GM18498 (cell line): Measurements from ENCODE around the gene SPNS2.
"Not testable (repeated sequence)": the region's sequence is repeated elsewhere in the genome, so short reads cannot be mapped to it uniquely, and the experiment has no call there.

Source experiments
- ATAC-seq: cut with Tn5 transposase; IDR thresholded peaks from one replicate; pipeline ENCODE4 v1.9.1; 2021; ENCODE audit warnings: mild to moderate bottlenecking, moderate library complexity; ENCODE audit not compliant: unreplicated experiment

SPNS2 gene

DNA sequence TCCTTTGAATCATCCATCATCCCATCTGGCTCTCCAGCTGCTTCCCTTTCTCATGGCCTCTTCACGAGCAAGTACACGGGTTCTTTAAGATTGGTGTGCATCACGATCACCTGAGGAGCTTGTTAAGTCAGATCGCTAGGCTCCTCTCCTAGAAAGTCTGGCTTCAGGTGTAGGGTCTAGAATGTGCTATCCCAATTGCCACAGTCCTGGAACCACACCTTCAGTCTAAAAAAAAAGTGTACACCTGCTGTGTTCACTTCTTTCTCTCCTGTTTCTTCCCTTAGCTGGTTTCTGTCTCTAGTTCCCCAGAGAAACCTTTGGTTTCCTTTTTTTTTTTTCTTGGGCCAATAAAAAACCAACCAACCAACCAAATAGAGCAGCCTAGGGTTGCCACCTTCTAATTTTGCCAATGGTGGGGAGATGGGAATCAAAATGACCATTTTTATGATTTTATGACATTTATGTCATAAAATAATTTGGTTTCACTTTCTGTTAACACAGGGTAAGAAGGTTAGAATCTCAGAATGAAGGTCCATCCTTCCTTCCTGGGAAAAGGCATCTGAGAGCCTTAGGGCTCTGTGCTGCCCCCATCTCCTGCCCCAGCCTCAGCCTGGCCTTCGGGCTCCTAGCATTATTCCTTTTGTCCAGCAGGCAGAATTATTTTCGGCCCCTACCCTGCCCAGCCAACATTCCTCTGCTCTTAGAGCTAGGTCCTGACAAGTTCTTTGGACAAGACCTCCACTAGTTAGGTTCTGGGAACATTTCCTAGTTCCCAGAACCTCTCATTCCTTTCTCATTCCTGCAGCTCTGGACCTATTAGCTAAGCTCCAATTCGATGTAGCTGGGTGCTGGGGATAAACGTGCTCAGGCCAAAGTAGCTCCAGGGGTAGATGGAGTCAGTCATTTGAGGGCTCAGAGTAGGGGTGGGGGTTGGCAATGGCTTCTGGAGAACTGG is 63.6 kb downstream of the SPNS2 start:
- no peak for ATAC-seq

DNA sequence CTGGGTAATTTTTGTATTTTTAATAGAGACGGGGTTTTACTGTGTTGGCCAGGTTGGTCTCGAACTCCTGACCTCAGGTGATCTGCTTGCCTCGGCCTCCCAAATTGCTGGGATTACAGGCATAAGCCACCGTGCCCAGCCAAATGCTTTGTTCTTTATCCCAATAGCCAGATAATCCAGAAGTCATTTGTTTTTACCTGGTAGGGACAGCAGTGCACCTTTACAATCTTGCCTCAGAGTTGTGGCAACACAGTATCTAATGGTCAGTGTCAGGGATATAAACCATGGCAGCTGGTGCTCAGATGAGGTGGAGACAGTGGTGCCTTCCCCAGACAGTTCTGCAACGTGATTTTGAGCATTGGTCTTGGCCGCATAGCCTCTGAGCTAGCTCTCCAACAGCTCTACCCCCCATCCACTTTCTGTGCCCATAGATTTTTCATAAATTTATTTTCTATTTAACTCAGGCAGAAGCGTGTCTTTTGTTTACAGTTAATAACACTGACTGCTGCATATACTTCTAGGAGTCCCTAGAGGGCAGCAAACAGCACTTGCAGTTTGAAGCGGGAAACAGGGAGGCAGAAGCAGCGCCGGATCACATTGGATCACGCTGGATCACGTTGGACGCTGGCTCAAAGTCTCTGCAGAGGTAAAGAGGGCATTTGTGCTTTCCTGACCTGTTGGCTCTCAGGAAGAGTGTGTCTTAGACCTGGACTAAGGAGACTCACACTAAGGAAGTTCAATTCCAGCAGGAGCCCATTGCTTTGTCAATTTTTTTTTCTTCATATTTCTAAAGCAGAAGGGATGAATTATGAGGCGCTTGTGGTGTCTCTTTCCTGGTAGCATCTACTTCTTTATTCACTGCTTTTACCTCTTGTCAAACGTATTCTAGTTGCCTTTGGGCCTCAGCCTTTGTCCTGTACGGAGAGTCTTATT is 66.8 kb downstream of the SPNS2 start:
- ATAC-seq: no peak

DNA sequence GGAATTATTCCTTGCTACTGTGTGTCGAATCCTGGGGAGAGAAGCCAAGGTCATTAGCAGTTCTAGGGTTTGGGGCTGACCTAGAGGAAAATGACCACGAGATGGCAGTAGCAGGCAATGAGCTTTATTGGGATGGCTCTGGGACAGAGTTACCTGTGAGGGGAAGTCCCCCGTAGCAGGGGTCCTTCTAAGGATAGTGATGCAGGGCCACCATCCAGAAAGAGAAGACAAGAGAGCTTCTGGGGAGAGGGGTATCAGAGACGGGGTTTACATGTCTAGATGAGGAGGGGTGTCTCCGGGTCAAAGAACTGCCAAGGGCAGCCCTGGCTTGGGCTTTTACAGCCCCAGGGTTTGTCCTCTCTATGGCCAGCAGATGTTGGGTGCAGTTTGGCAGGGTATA is 68.1 kb downstream of the SPNS2 start:
- ATAC-seq: no peak

- no peak for ATAC-seq
These were observed 70.9 kb downstream of the SPNS2 start for GRCh38 chr17:4569591-4569990.

GRCh38 chr17:4572131-4572530 is 73.5 kb downstream of the SPNS2 start:
- ATAC-seq: no peak

DNA sequence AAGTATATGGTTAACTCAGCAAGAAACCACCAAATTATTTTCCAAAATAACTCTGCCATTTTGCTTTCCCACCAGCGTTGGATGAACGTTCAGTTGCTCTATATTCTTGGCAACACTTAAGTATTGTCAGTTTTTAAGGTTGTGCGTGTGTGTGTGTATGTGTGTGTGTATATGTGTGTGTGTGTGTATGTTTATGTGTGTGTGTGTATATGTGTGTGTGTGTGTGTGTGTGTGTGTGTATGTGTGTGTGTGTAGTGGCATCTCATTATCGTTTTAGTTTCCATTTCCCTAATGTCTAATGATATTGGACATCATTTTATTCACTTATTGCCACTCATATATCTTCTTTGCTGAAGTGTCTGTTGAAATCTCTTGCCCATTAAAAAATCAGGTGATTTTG is 74.4 kb downstream of the SPNS2 start:
- no peak for ATAC-seq

GRCh38 chr17:4573669-4574068 is 75.0 kb downstream of the SPNS2 start:
- ATAC-seq: no peak

GRCh38 chr17:4574448-4575045 is 75.9 kb downstream of the SPNS2 start:
- no peak for ATAC-seq

- ATAC-seq: no peak
These were observed 77.5 kb downstream of the SPNS2 start for GRCh38 chr17:4576161-4576558.

- ATAC-seq: no peak
These were observed 78.1 kb downstream of the SPNS2 start for GRCh38 chr17:4576729-4577322.

GRCh38 chr17:4577386-4577993 is 78.8 kb downstream of the SPNS2 start:
- ATAC-seq: no peak

GRCh38 chr17:4578349-4578748 is 79.7 kb downstream of the SPNS2 start:
- ATAC-seq: not testable (repeated sequence)

- ATAC-seq: no peak
These were observed 81.0 kb downstream of the SPNS2 start for GRCh38 chr17:4579678-4580077.

DNA sequence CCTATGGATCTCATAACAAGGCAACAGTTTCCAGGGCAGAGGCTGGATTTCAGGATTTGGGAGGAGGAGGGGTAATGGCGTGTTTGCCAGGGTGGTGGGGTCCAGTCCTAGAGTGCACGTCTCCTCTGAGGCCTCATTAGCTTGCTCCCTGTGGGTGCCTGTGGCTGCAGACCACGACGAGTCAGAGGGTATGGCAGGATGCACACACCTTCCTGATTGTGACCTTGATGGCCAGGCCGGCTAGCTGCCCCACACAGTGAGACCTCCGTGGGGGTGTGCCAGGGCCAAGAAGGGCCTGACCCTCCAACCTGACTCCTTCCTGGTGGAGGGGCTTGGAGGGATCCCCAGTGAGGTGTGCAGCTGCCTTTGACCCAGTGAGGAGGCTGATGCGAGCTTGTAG is 81.6 kb downstream of the SPNS2 start:
- ATAC-seq: no peak

DNA sequence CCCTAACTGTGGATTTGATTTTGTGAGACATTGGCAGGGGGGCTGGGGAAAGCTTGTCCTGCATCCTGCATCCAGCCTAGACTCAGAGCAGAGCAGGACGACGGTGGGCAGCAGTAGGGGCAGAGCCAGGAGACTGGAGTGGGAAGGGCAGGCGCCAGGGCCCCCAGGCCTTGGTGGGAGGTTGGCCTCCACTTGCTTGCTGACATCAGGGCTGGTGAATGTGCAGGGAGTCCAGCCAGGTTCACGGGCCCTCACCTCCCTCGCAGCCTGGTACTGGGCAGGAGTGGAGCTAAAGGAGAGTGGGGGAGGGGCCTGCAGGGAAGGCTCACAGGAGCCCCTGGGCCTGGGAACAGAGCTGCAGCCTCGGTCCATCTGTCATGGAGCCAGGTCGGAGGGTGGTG is 83.4 kb downstream of the SPNS2 start:
- no peak for ATAC-seq

GRCh38 chr17:4582691-4583090 is 84.0 kb downstream of the SPNS2 start:
- ATAC-seq: no peak

GRCh38 chr17:4583206-4583605 is 84.5 kb downstream of the SPNS2 start:
- no peak for ATAC-seq

DNA sequence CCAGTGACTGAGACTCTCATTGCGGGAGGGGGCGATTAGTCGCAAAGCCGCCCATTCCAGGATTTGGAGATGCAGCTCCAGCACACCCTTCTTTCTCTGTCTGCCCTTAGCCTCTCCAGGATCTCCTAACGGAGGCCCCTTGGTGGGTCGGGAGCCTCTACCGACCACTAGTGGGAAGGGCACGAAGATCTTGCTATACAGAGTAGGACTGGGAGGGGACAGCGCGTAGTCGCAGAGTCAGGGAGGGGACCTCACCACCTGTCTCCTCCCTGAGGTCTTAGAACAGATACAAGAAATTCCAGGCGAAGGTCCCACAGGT is 85.1 kb downstream of the SPNS2 start:
- no peak for ATAC-seq

GRCh38 chr17:4584101-4584916 is 85.6 kb downstream of the SPNS2 start, which contains the start of gene SMTNL2:
Gene SMTNL2 (plus strand): TSS chr17:4584529. CDS start chr17:4584606, 77 bp downstream.
- no peak for ATAC-seq
